Astrocyte (in vitro differentiated cells and primary cell): Measurements from ENCODE around the gene MAP4K2. TPM values are rescaled to one million over a fixed set of nuclear protein-coding genes. Genes with fewer than 3 reads are reported as not detected.

Source experiments
- DNase-seq: peaks from one replicate; pipeline ENCODE4 v3.0.0-alpha.2; 2010; ENCODE audit warnings: low read depth
- FAIRE-seq: peaks from 2 replicates; lab custom pipeline; 2011; peaks lifted over from hg19 to GRCh38; lab: Jason Lieb, UNC
- H2AFZ ChIP-seq: 2 replicates; pipeline ENCODE4 v1.6.0; 2012; ENCODE audit warnings: low read depth, low read length, inconsistent platforms
- H3K27ac ChIP-seq: 2 replicates; pipeline ENCODE4 v1.5.1; 2011; ENCODE audit warnings: low read depth, low read length, inconsistent platforms
- H3K27me3 ChIP-seq: 2 replicates; pipeline ENCODE4 v1.6.0; 2011; ENCODE audit warnings: low read length, inconsistent platforms; ENCODE audit not compliant: insufficient read depth
- H3K36me3 ChIP-seq: 2 replicates; pipeline ENCODE4 v1.5.1; 2011; ENCODE audit warnings: low read length, inconsistent platforms; ENCODE audit not compliant: insufficient read depth
- H3K4me1 ChIP-seq: 2 replicates; pipeline ENCODE4 v1.5.1; 2011; ENCODE audit warnings: low read length, inconsistent platforms; ENCODE audit not compliant: insufficient read depth
- H3K4me2 ChIP-seq: 2 replicates; pipeline ENCODE4 v1.6.0; 2012; ENCODE audit warnings: low read length, inconsistent platforms
- H3K4me3 ChIP-seq: 2 replicates; pipeline ENCODE4 v1.5.1; 2011; ENCODE audit warnings: low read depth, mild to moderate bottlenecking, low read length, inconsistent platforms; ENCODE audit not compliant: insufficient read depth
- H3K79me2 ChIP-seq: 2 replicates; pipeline ENCODE4 v1.6.0; 2012; ENCODE audit warnings: mild to moderate bottlenecking, low read length, inconsistent platforms; ENCODE audit not compliant: insufficient read depth
- H3K9ac ChIP-seq: 2 replicates; pipeline ENCODE4 v1.6.0; 2012; ENCODE audit warnings: mild to moderate bottlenecking, low read length, inconsistent platforms
- H3K9me3 ChIP-seq: 2 replicates; pipeline ENCODE4 v1.5.1; 2012; ENCODE audit warnings: low read depth, mild to moderate bottlenecking, low read length, inconsistent platforms; ENCODE audit not compliant: insufficient read depth
- H4K20me1 ChIP-seq: 2 replicates; pipeline ENCODE4 v1.6.0; 2012; ENCODE audit warnings: low read length, inconsistent platforms; ENCODE audit not compliant: insufficient read depth
- H3K27ac Mint-ChIP-seq: one replicate; pipeline ENCODE4 v1.8.0; 2021; ENCODE audit warnings: mild to moderate bottlenecking, mixed read lengths; ENCODE audit not compliant: unreplicated experiment
- H3K27me3 Mint-ChIP-seq: one replicate; pipeline ENCODE4 v1.8.0; 2021; ENCODE audit warnings: low read depth, mixed read lengths; ENCODE audit not compliant: unreplicated experiment
- H3K36me3 Mint-ChIP-seq: one replicate; pipeline ENCODE4 v1.8.0; 2021; ENCODE audit warnings: low read depth, mixed read lengths; ENCODE audit not compliant: unreplicated experiment
- H3K4me1 Mint-ChIP-seq: one replicate; pipeline ENCODE4 v1.8.0; 2021; ENCODE audit warnings: low read depth, mixed read lengths; ENCODE audit not compliant: unreplicated experiment
- H3K4me3 Mint-ChIP-seq: one replicate; pipeline ENCODE4 v1.8.0; 2021; ENCODE audit warnings: mild to moderate bottlenecking, moderate library complexity, mixed read lengths; ENCODE audit not compliant: unreplicated experiment
- H3K9me3 Mint-ChIP-seq: one replicate; pipeline ENCODE4 v1.8.0; 2021; ENCODE audit warnings: mild to moderate bottlenecking, mixed read lengths; ENCODE audit not compliant: unreplicated experiment
- EZH2 ChIP-seq: IDR thresholded peaks from 2 replicates; pipeline ENCODE4 v1.6.1; 2012; ENCODE audit warnings: mild to moderate bottlenecking, low read length, inconsistent platforms; ENCODE audit not compliant: insufficient read depth
- total RNA-seq: library from RNA; stranded (reverse); gene quantifications from 2 replicates; pipeline ENCODE4 v1.2.1, GENCODE V29; 2021
- TF ChIP-seq, protein P1 (sequence below): IDR thresholded peaks from 2 replicates; pipeline ENCODE4 v1.5.1; 2011; ENCODE audit warnings: low read depth, mild to moderate bottlenecking, inconsistent platforms, low read length, moderate library complexity; ENCODE audit not compliant: insufficient read depth

The MAP4K2 gene
- total RNA-seq, 1 donor from 2014 or later, result 11.2 TPM

DNA sequence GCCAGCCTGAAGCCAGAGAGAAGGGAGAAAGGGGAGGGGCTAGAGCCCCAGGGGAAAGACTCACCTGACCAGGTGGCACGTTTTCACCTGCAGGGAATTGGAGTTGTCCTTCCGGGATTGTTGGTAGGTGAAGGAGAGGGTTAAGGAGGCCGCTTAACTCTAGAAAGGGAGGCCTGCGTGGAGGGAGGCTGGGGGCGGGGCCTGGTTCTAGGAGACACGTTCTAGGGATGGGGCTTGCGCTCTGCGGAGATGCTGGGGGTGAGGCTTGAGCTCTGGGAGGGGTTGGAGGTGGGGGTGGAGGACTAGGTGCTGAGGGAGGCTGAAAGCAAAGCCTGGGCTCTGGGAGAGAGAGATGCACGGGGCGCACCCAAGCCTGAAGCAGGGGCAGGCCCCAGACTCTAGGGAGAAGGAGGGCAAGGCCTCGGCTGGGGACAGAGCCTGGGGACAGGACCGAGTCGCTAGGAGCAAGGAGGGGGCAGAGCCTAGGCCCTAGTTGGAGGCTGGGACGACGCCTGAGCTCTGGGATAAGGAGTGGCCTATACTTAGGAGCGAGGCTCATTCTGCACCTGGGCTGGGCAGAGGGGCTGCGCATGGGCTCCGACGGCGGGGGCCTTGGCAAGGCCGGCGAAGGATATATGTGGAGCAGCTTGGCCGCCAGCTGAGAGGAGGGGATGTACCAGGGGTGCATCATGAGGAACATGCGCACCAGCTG, 61.5 kb downstream of the MAP4K2 start:
- Histone ChIP-seq H3K79me2 (no peaks in the 10 kb centered on the region), H3K36me3 (no peaks in the 10 kb centered on the region), H3K9me3 (no peaks in the 10 kb centered on the region), H4K20me1 (peaks cover 5% of the 10 kb centered on the region), H3K27ac (no peak overlapping the region), H3K27me3 (peaks cover 43% of the 10 kb centered on the region), H3K9ac (no peak overlapping the region), H3K4me3 (no peak overlapping the region), H2AFZ (no peak overlapping the region), H3K4me1 (peaks cover 24% of the 10 kb centered on the region), H3K4me2 (no peak overlapping the region)
- no peak overlapping the region for H3K27ac Mint-ChIP-seq
- DNase-seq, result no peak
- H3K4me1 Mint-ChIP-seq, result peaks cover 2% of the 10 kb centered on the region
- no peaks in the 10 kb centered on the region for H3K36me3 Mint-ChIP-seq
- no peak for FAIRE-seq
- no peaks in the 10 kb centered on the region for H3K9me3 Mint-ChIP-seq
- TF ChIP-seq, protein P1, sequence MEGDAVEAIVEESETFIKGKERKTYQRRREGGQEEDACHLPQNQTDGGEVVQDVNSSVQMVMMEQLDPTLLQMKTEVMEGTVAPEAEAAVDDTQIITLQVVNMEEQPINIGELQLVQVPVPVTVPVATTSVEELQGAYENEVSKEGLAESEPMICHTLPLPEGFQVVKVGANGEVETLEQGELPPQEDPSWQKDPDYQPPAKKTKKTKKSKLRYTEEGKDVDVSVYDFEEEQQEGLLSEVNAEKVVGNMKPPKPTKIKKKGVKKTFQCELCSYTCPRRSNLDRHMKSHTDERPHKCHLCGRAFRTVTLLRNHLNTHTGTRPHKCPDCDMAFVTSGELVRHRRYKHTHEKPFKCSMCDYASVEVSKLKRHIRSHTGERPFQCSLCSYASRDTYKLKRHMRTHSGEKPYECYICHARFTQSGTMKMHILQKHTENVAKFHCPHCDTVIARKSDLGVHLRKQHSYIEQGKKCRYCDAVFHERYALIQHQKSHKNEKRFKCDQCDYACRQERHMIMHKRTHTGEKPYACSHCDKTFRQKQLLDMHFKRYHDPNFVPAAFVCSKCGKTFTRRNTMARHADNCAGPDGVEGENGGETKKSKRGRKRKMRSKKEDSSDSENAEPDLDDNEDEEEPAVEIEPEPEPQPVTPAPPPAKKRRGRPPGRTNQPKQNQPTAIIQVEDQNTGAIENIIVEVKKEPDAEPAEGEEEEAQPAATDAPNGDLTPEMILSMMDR, result no peak
- no peak for TF ChIP-seq EZH2
- peaks cover 39% of the 10 kb centered on the region for H3K27me3 Mint-ChIP-seq
- H3K4me3 Mint-ChIP-seq, result no peak overlapping the region

DNA sequence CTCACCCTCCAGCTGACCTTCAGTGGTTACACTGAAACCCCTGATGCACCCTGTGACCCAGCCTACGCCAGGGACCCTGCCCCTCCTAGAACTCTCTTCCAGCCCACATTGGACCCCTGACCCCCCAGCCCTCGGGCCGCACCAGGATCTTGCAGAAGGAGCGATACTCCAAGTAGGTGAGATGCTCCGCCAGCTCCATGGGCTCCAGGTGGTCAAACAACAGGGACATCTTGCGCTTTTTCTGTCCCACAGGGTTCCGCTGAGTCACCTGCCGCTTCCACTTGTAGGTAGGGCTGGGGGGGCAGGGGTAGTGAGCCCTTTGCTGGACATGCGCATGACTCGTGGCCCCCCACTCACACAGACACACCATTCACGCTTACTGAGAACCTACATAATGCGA, 63.1 kb downstream of the MAP4K2 start:
- H3K36me3 ChIP-seq, result no peaks in the 10 kb centered on the region
- FAIRE-seq, result no peak
- peaks cover 2% of the 10 kb centered on the region for H3K36me3 Mint-ChIP-seq
- peaks cover 40% of the 10 kb centered on the region for H3K27me3 ChIP-seq
- no peak overlapping the region for H3K4me3 Mint-ChIP-seq
- no peak overlapping the region for H3K27ac ChIP-seq
- H2AFZ ChIP-seq, result no peak overlapping the region
- no peak overlapping the region for H3K9ac ChIP-seq
- no peaks in the 10 kb centered on the region for H3K9me3 Mint-ChIP-seq
- H3K9me3 ChIP-seq, result no peaks in the 10 kb centered on the region
- no peak for DNase-seq
- H3K4me3 ChIP-seq, result no peak overlapping the region
- H3K79me2 ChIP-seq, result no peaks in the 10 kb centered on the region
- H3K27me3 Mint-ChIP-seq, result peaks cover 48% of the 10 kb centered on the region
- no peak overlapping the region for H3K27ac Mint-ChIP-seq
- H4K20me1 ChIP-seq, result peaks cover 5% of the 10 kb centered on the region
- TF ChIP-seq, protein P1, result no peak
- no peak for TF ChIP-seq EZH2
- peaks cover 14% of the 10 kb centered on the region for H3K4me1 ChIP-seq
- peaks cover 3% of the 10 kb centered on the region for H3K4me1 Mint-ChIP-seq
- no peak overlapping the region for H3K4me2 ChIP-seq

DNA sequence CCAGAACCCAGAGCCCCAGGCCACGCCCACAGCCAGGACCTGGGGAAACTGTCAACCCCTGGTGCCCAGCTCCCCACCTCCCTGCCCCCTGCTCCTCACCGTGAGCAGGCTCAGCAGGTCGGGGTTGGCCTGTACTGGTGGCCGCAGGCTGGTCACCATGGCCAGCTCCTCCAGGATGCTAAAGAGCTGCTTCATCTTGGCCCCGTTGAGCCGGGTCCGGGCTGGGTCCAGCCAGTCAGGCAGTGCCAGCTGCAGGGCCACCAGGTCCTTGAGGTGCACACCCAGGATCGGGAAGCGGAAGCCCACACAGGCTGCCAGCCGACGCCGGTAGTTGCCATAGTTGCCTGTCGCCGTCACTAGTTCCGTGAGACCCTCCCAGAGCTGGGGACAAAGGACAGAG, 66.4 kb downstream of the MAP4K2 start:
- H3K27ac ChIP-seq, result no peak overlapping the region
- Mint-ChIP-seq H3K36me3 (peaks cover 3% of the 10 kb centered on the region), H3K9me3 (no peaks in the 10 kb centered on the region), H3K4me3 (no peak overlapping the region), H3K27me3 (peaks cover 50% of the 10 kb centered on the region), H3K27ac (no peak overlapping the region), H3K4me1 (peaks cover 4% of the 10 kb centered on the region)
- H3K4me2 ChIP-seq, result no peak overlapping the region
- H3K79me2 ChIP-seq, result no peaks in the 10 kb centered on the region
- H3K9ac ChIP-seq, result no peak overlapping the region
- FAIRE-seq (no peak), DNase-seq (no peak)
- H3K4me3 ChIP-seq, result no peak overlapping the region
- H2AFZ ChIP-seq, result no peak overlapping the region
- H4K20me1 ChIP-seq, result no peaks in the 10 kb centered on the region
- no peaks in the 10 kb centered on the region for H3K36me3 ChIP-seq
- peaks cover 14% of the 10 kb centered on the region for H3K27me3 ChIP-seq
- no peaks in the 10 kb centered on the region for H3K4me1 ChIP-seq
- H3K9me3 ChIP-seq, result no peaks in the 10 kb centered on the region
- no peak for TF ChIP-seq EZH2
- TF ChIP-seq, protein P1, result no peak
